ENCODE results near the gene APRT. TPM values are rescaled to one million over a fixed set of nuclear protein-coding genes. Genes with fewer than 3 reads are reported as not detected.

APRT gene
- total and polyA plus RNA-seq, 9 of the 15 experiments (the other 6 are each of a cell fraction or from before 2014, with no cell fraction given): 41.7 to 409 (median 146) TPM

DNA sequence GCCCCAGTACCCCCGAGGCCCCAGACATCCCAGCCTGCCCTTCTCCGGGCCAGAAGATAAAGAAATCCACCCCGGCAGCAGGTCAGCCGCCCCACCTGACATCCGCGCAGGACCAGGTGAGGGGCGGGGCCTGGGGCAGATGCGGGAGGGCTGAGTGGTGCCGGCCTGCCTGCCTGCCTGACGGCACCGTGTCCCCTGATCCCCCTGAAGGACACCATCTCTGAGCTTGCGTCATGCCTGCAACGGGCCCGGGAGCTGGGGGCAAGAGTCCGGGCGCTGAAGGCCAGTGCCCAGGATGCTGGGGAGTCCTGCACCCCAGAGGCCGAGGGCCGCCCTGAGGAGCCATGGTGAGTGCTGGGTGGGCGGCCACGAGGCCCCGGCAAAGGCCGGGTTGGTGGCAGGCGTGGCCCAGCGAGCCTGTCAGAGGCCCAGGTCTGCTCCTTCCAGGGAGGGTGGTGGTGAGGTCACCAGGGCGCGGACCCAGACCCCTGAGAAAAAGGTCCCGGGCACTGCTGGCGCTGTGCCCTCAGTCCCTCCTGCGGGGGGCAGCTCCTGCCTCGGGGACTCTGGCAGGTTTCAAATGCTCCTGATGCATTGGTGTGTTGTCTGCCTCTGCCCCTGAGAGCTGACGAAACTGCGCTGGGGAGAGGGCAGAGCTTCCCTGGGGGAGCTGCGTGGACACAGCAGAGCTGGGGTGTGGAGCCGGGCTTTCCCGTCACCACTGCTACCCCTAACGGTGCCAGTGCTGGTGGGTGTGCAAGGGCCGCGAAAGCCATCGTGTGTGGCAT lies 7.0 kb downstream of the APRT start (continued):
- TF ChIP-seq, protein P1, sequence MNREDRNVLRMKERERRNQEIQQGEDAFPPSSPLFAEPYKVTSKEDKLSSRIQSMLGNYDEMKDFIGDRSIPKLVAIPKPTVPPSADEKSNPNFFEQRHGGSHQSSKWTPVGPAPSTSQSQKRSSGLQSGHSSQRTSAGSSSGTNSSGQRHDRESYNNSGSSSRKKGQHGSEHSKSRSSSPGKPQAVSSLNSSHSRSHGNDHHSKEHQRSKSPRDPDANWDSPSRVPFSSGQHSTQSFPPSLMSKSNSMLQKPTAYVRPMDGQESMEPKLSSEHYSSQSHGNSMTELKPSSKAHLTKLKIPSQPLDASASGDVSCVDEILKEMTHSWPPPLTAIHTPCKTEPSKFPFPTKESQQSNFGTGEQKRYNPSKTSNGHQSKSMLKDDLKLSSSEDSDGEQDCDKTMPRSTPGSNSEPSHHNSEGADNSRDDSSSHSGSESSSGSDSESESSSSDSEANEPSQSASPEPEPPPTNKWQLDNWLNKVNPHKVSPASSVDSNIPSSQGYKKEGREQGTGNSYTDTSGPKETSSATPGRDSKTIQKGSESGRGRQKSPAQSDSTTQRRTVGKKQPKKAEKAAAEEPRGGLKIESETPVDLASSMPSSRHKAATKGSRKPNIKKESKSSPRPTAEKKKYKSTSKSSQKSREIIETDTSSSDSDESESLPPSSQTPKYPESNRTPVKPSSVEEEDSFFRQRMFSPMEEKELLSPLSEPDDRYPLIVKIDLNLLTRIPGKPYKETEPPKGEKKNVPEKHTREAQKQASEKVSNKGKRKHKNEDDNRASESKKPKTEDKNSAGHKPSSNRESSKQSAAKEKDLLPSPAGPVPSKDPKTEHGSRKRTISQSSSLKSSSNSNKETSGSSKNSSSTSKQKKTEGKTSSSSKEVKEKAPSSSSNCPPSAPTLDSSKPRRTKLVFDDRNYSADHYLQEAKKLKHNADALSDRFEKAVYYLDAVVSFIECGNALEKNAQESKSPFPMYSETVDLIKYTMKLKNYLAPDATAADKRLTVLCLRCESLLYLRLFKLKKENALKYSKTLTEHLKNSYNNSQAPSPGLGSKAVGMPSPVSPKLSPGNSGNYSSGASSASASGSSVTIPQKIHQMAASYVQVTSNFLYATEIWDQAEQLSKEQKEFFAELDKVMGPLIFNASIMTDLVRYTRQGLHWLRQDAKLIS (CRISPR knock-in tag; IDR thresholded peaks at IDR 0.05): peak; percentile 89; the same call in 1 of the 2 replicates
- TF ChIP-seq, protein P2, sequence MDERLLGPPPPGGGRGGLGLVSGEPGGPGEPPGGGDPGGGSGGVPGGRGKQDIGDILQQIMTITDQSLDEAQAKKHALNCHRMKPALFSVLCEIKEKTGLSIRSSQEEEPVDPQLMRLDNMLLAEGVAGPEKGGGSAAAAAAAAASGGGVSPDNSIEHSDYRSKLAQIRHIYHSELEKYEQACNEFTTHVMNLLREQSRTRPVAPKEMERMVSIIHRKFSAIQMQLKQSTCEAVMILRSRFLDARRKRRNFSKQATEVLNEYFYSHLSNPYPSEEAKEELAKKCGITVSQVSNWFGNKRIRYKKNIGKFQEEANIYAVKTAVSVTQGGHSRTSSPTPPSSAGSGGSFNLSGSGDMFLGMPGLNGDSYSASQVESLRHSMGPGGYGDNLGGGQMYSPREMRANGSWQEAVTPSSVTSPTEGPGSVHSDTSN (CRISPR knock-in tag; IDR thresholded peaks at IDR 0.05; ENCODE audit: low read depth): no peak
- TF ChIP-seq, protein P2 (tag; conservative IDR thresholded peaks at IDR 0.05; ENCODE audit: low read depth): no peak
- TF ChIP-seq CBX1 (IDR thresholded peaks at IDR 0.05; ENCODE audit: low read depth): no peak
- no peak for TF ChIP-seq L3MBTL2 (IDR thresholded peaks at IDR 0.05)
- TF ChIP-seq, protein P3, sequence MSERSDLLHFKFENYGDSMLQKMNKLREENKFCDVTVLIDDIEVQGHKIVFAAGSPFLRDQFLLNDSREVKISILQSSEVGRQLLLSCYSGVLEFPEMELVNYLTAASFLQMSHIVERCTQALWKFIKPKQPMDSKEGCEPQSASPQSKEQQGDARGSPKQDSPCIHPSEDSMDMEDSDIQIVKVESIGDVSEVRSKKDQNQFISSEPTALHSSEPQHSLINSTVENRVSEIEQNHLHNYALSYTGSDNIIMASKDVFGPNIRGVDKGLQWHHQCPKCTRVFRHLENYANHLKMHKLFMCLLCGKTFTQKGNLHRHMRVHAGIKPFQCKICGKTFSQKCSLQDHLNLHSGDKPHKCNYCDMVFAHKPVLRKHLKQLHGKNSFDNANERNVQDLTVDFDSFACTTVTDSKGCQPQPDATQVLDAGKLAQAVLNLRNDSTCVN (CRISPR knock-in tag; IDR thresholded peaks at IDR 0.05): no peak
- TF ChIP-seq FIP1L1 (IDR thresholded peaks at IDR 0.05; ENCODE audit: low read depth, low read length, poor library complexity, severe bottlenecking): peak; percentile 33
- peak; percentile 90 for TF ChIP-seq RBFOX2 (IDR thresholded peaks at IDR 0.05; ENCODE audit: low read depth, low read length)
- no peak for TF ChIP-seq SMARCA4 (IDR thresholded peaks at IDR 0.05)
- TF ChIP-seq NFIC (IDR thresholded peaks at IDR 0.05): peak; percentile 17; the same call in 1 of the 2 replicates
- TF ChIP-seq GABPB1 (CRISPR knock-in tag; IDR thresholded peaks at IDR 0.05): peak; percentile 67
- peak; percentile 52; the same call in 1 of the 2 replicates for TF ChIP-seq LCOR (CRISPR knock-in tag; IDR thresholded peaks at IDR 0.05)
- peak; percentile 21 for TF ChIP-seq RBM22 (IDR thresholded peaks at IDR 0.05; ENCODE audit: low read depth, low read length, poor library complexity, severe bottlenecking)
- TF ChIP-seq RHOXF2B (CRISPR knock-in tag; conservative IDR thresholded peaks at IDR 0.05): no peak
- no peak for TF ChIP-seq SRSF7 (optimal IDR thresholded peaks at IDR 0.05; ENCODE audit: low read depth, low read length)
- TF ChIP-seq YY1 (IDR thresholded peaks at IDR 0.05; ENCODE audit: borderline replicate concordance in 1 of 3, control insufficient read depth in 1 of 3, extremely low read depth in 1 of 3, insufficient read depth in 3 of 3, insufficient read length in 1 of 3, insufficient replicate concordance in 2 of 3, low read depth in 1 of 3, low read length in 2 of 3): peak in 1 of 3 experiments; percentile 14
- TF ChIP-seq CEBPG (CRISPR knock-in tag; IDR thresholded peaks at IDR 0.05): peak; percentile 61
- TF ChIP-seq CEBPG (tag; conservative IDR thresholded peaks at IDR 0.05 in 1 of 2, IDR thresholded peaks at IDR 0.05 in 1 of 2): no peak
- TF ChIP-seq KAT7 (CRISPR knock-in tag; IDR thresholded peaks at IDR 0.05; ENCODE audit: borderline replicate concordance): peak; percentile 96
